Tibial nerve (tissue), 4 donors: ENCODE data around the gene E2F7. TPM values are rescaled to one million over a fixed set of nuclear protein-coding genes. Genes with fewer than 3 reads are reported as not detected.
"Not testable (repeated sequence)": the region's sequence is repeated elsewhere in the genome, so short reads cannot be mapped to it uniquely, and the experiment has no call there.

Experiments
- DNase-seq, 2 donors: peaks; one replicate each; pipeline ENCODE4 v3.0.0-alpha.2; 2019; ENCODE audit warnings: low spot score in 2 of 2
- H3K27ac ChIP-seq, 4 donors: fragments of 200-600 bp; sonication (generic) in 3 of 4; one replicate each; pipeline ENCODE4 v1.5.1; 2017 to 2019; ENCODE audit warnings: mild to moderate bottlenecking in 1 of 4
- H3K27me3 ChIP-seq, 2 donors: fragments of 200-600 bp; sonication (generic) in 1 of 2; one replicate each; pipeline versions ENCODE4 v1.5.1 to v1.6.0; 2017 to 2019
- H3K36me3 ChIP-seq, 3 donors: fragments of 200-600 bp; sonication (generic); one replicate each; pipeline ENCODE4 v1.5.1; 2018 to 2019
- H3K4me1 ChIP-seq, 4 donors: fragments of 200-600 bp; sonication (generic) in 3 of 4; one replicate each; pipeline ENCODE4 v1.5.1; 2017 to 2019
- H3K4me3 ChIP-seq, 4 donors: fragments of 200-600 bp; sonication (generic) in 3 of 4; one replicate each; pipeline ENCODE4 v1.5.1; 2017 to 2019; ENCODE audit warnings: mild to moderate bottlenecking in 1 of 4, moderate library complexity in 1 of 4
- H3K9me3 ChIP-seq, 4 donors: fragments of 200-600 bp; sonication (generic) in 3 of 4; one replicate each; pipeline ENCODE4 v1.5.1; 2017 to 2019
- CTCF ChIP-seq, 5 experiments: fragments of 200-600 bp in 3 of 5; fragments of 450-650 bp in 2 of 5; sonication (generic) in 3 of 5; IDR thresholded peaks; one replicate each; pipeline ENCODE4 v1.5.1; 2016 to 2019; ENCODE audit warnings: antibody characterized with exemption in 5 of 5, mild to moderate bottlenecking in 3 of 5, moderate library complexity in 2 of 5
- EP300 ChIP-seq, 2 donors: sonication (generic); formaldehyde crosslinking; IDR thresholded peaks; one replicate each; pipeline ENCODE4 v1.6.1; 2017; ENCODE audit warnings: antibody characterized with exemption in 2 of 2, mild to moderate bottlenecking in 1 of 2
- POLR2A ChIP-seq, 2 donors: fragments of 450-650 bp; IDR thresholded peaks; one replicate each; pipeline ENCODE4 v1.6.1; 2017; ENCODE audit warnings: antibody characterized with exemption in 2 of 2, mild to moderate bottlenecking in 2 of 2, moderate library complexity in 2 of 2
- WGBS, 2 donors: methylation state at CpG; one replicate each; pipeline ENCODE4 v1.1.5; 2018; 5-methylcytosine and 5-hydroxymethylcytosine counted together
- total RNA-seq, 4 donors: library from RNA; depleted of rRNA; stranded (reverse); fragments of >200 nt; gene quantifications; one replicate each; pipeline ENCODE4 v1.1.0, GENCODE V29; 2016

Gene E2F7
- total RNA-seq, 4 donors from 2014 or later, result under 0.01 to 0.39 TPM; not detected in 2

GRCh38 chr12:77076886-77077285 lies 11.5 kb upstream of the E2F7 start:
- no peak overlapping the region for H3K4me3 ChIP-seq
- no peaks in the 10 kb centered on the region for H3K27me3 ChIP-seq
- 57 to 58% methylated on average over 1 of the region's 1 CpG for WGBS, 2 donors
- H3K36me3 ChIP-seq, result no peaks in the 10 kb centered on the region
- no peak for TF ChIP-seq POLR2A (IDR thresholded peaks at IDR 0.05)
- no peaks in the 10 kb centered on the region for H3K4me1 ChIP-seq
- no peaks in the 10 kb centered on the region for H3K9me3 ChIP-seq
- no peak for DNase-seq
- no peak overlapping the region for H3K27ac ChIP-seq

GRCh38 chr12:77073894-77074293 lies 8.5 kb upstream of the E2F7 start:
- H3K4me3 ChIP-seq, DNase-seq, H3K27ac ChIP-seq, H3K9me3 ChIP-seq, H3K36me3 ChIP-seq, H3K4me1 ChIP-seq, H3K27me3 ChIP-seq: not testable (repeated sequence)
- 87 to 92% methylated on average over 5 of the region's 5 CpGs for WGBS, 2 donors

- Histone ChIP-seq H3K27ac (no peak overlapping the region), H3K9me3 (no peaks in the 10 kb centered on the region), H3K4me3 (no peak overlapping the region), H3K27me3 (no peaks in the 10 kb centered on the region), H3K4me1 (no peaks in the 10 kb centered on the region), H3K36me3 (no peaks in the 10 kb centered on the region)
- TF ChIP-seq CTCF (IDR thresholded peaks at IDR 0.05) (no peak), EP300 (IDR thresholded peaks at IDR 0.05) (no peak), POLR2A (IDR thresholded peaks at IDR 0.05) (no peak)
- WGBS, 2 donors, result 75% methylated on average over 3 of the region's 3 CpGs
- DNase-seq, result no peak
These were observed 7.6 kb upstream of the E2F7 start for GRCh38 chr12:77072833-77073495.

GRCh38 chr12:77070800-77071449 lies 5.6 kb upstream of the E2F7 start:
- WGBS, 2 donors, result 57% methylated on average over 5 of the region's 5 CpGs
- H3K27ac ChIP-seq, result no peak overlapping the region
- TF ChIP-seq POLR2A (IDR thresholded peaks at IDR 0.05) (no peak), EP300 (IDR thresholded peaks at IDR 0.05) (no peak), CTCF (IDR thresholded peaks at IDR 0.05) (no peak)
- no peak for DNase-seq
- H3K27me3 ChIP-seq, result no peaks in the 10 kb centered on the region
- H3K4me1 ChIP-seq, result no peaks in the 10 kb centered on the region
- no peak overlapping the region for H3K4me3 ChIP-seq
- no peaks in the 10 kb centered on the region for H3K9me3 ChIP-seq
- no peaks in the 10 kb centered on the region for H3K36me3 ChIP-seq

- Histone ChIP-seq H3K27me3 (no peaks in the 10 kb centered on the region), H3K27ac (no peak overlapping the region), H3K36me3 (no peaks in the 10 kb centered on the region), H3K4me1 (no peaks in the 10 kb centered on the region), H3K9me3 (no peaks in the 10 kb centered on the region), H3K4me3 (no peak overlapping the region)
- 75 to 82% methylated on average over 3 of the region's 3 CpGs for WGBS, 2 donors
- TF ChIP-seq CTCF (IDR thresholded peaks at IDR 0.05) (no peak), EP300 (IDR thresholded peaks at IDR 0.05) (no peak)
- no peak for DNase-seq
These were observed 5.0 kb upstream of the E2F7 start for GRCh38 chr12:77070382-77070781.

- TF ChIP-seq CTCF (IDR thresholded peaks at IDR 0.05) (no peak), POLR2A (IDR thresholded peaks at IDR 0.05) (no peak), EP300 (IDR thresholded peaks at IDR 0.05) (no peak)
- peak overlapping the region in 1 of 4 donors; percentile 62 for H3K27ac ChIP-seq
- H3K4me1 ChIP-seq, result peaks cover 0 to 11% (median 4%) of the 10 kb centered on the region in 4 donors
- no peak for DNase-seq
- no peaks in the 10 kb centered on the region for H3K36me3 ChIP-seq
- WGBS, 2 donors, result 1 to 4% methylated on average over 8 to 19 of the region's 24 CpGs
- H3K27me3 ChIP-seq, result peaks cover 0 to 12% of the 10 kb centered on the region in 2 donors
- no peaks in the 10 kb centered on the region for H3K9me3 ChIP-seq
- peak overlapping the region; percentile 54 to 70 (median 61) for H3K4me3 ChIP-seq
These were observed 441 bp downstream of the E2F7 start for GRCh38 chr12:77064896-77065360.
